GM21526 (cell line): Measurements from ENCODE around the gene CDK12.
A peak's percentile ranks its signal among the peaks of the same experiment; 100 is the strongest.
"Not testable (repeated sequence)": the region's sequence is repeated elsewhere in the genome, so short reads cannot be mapped to it uniquely, and the experiment has no call there.

ENCODE experiments used
- ATAC-seq: cut with Tn5 transposase; IDR thresholded peaks from one replicate; pipeline ENCODE4 v1.9.1; 2021; ENCODE audit warnings: moderate library complexity; ENCODE audit not compliant: unreplicated experiment, low FRiP score

CDK12 gene

GRCh38 chr17:39461113-39461925 lies at the start of gene CDK12:
Gene CDK12, plus strand, starts transcription at chr17:39461486. Its CDS starts 586 bp downstream, at chr17:39462072.
- peak; percentile 72 for ATAC-seq

- no peak for ATAC-seq
Measured at GRCh38 chr17:39416141-39416540, 45.1 kb upstream of the CDK12 start.

GRCh38 chr17:39429600-39429999 lies 31.7 kb upstream of the CDK12 start:
- no peak for ATAC-seq

- ATAC-seq, result not testable (repeated sequence)
Measured at GRCh38 chr17:39439868-39440267, 21.4 kb upstream of the CDK12 start.

DNA sequence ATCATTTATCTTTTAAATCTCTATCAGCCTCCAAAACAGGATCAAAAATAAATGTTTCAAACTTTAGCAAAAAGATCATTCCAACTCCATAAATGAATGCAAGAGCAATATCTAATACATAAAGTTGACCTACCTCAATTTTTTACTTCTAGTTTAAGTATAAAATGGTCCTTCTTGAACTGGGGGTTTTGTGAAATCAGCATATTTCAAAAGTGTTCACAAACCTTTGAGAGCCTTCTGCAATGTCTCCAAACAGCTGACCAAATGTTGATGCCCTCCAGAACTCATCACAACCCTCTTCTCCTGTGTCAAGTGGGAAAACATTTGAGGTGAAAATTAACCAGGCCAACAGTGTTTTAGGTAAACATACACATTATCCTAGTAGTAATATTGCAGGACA lies 18.0 kb upstream of the CDK12 start:
- ATAC-seq, result no peak

DNA sequence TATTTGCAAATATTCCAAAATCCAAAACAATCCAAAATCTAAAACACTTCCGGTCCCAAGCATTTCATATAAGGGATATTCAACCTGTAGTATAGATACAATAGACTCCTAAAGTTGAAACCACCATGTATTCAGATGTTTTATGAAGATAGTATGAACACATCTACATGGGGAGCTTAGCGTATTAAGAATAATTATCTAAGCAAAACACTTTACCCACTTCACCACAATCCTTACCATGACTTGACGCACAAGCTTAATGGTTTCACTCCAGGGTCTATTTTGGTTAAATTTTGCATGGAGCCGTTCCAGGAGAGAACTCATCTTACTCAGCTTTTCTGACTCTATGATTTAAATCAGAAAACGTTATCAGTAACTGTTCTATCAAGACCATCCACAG lies 13.7 kb upstream of the CDK12 start:
- no peak for ATAC-seq

- no peak for ATAC-seq
Measured at GRCh38 chr17:39450051-39450450, 11.2 kb upstream of the CDK12 start.

DNA sequence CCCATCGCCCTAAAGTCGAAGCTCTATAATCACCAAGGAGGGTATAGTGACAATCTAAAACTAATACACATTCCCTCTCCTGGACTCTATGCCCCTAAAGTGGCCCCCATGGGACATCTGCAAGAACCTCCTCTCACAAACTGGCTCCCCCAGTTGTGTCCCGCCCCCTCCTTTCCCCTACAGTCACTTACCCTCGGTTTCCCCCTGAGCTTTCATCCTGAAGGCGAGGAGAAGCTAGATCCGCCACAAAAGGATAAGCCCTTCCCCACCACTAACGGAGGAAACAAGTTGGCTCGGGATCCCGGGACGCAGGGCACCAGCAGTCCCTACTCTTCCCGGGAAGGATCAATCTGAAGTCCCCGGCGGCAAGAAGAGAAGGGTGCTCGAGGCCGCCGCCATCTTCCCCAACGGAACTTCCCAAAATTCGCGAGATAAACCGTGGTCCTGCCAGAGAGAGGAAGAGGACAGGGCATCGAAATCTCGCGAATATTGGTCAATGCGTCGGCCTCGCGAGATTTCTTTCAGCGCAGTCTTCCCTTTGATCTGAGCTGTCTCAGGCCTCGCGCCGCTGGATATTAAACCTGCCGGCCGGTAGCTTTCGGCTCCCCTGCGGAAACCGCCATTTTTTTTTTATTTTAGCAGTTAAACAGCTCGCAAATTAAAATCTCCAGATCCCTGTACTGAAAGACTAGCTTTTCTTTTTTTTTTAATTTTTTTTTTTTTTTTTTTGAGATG lies 10.3 kb upstream of the CDK12 start, which contains the start of gene MED1:
Gene MED1 (minus strand): TSS at position 417 of the 735 bp plus-strand sequence. CDS start 201 bp downstream, at position 216.
- ATAC-seq, result peak; percentile 72

GRCh38 chr17:39455919-39456318 lies 5.4 kb upstream of the CDK12 start:
- ATAC-seq, result no peak

GRCh38 chr17:39461926-39462569 lies 762 bp downstream of the CDK12 start:
- ATAC-seq, result no peak

DNA sequence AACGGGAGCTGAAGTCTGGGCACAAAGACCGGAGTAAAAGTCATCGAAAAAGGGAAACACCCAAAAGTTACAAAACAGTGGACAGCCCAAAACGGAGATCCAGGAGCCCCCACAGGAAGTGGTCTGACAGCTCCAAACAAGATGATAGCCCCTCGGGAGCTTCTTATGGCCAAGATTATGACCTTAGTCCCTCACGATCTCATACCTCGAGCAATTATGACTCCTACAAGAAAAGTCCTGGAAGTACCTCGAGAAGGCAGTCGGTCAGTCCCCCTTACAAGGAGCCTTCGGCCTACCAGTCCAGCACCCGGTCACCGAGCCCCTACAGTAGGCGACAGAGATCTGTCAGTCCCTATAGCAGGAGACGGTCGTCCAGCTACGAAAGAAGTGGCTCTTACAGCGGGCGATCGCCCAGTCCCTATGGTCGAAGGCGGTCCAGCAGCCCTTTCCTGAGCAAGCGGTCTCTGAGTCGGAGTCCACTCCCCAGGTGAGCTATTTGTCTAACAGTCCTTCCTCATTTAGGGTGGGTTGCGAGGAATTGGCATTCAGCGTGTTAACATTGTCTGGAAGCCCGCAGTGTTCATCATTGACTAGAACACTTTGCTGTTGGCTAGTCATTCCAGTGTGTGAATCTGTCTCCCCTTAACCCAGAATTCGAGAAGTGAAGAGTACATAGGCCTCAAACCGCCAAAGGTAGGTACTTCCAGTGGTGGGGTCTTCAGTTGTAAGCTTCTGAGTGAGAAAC lies 1.5 kb downstream of the CDK12 start:
- no peak for ATAC-seq

DNA sequence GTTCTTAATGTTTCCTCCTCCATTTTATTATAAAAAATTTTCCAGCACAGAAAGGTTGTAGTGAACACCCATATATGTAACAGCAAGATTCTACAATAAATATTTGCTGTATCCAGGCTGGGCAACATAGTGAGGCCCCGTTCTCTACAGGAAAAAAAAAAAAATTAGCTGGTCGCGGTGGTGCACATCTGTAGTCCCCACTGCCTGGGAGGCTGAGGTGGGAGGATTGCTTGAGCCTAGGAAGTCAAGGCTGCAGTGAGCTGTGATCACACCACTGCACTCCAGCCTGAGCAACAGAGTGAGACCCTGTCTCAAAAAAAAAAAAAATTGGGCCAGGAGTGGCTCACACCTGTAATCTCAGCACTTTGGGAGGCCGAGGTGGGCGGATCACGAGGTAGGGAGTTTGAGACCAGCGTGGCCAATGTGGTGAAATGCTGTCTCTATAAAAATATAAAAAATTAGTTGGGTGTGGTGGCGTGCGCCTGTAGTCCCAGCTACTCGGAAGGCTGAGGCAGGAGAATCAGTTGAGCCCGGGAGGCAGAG lies 3.4 kb downstream of the CDK12 start:
- not testable (repeated sequence) for ATAC-seq

DNA sequence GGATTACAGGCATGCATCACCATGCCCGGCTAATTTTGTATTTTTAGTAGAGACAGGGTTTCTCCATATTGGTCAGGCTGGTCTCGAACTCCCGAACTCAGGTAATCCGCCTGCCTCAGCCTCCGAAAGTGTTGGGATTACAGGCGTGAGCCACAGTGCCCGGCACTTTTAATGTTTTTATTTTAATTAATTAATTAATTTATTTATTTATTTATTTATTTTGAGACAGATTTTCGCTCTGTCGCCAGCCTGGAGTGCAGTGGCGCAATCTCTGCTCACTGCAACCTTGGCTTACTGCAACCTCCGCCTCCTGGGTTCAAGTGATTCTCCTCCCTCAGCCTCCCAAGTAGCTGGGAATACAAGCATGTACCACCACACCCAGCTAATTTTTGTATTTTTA lies 7.3 kb downstream of the CDK12 start:
- ATAC-seq, result not testable (repeated sequence)

GRCh38 chr17:39473310-39473709 lies 12.0 kb downstream of the CDK12 start:
- no peak for ATAC-seq

GRCh38 chr17:39479631-39480030 lies 18.3 kb downstream of the CDK12 start:
- ATAC-seq, result not testable (repeated sequence)

GRCh38 chr17:39483506-39483905 lies 22.2 kb downstream of the CDK12 start:
- no peak for ATAC-seq

GRCh38 chr17:39484178-39484577 lies 22.9 kb downstream of the CDK12 start:
- peak; percentile 83 for ATAC-seq

- no peak for ATAC-seq
Measured at GRCh38 chr17:39485555-39485954, 24.3 kb downstream of the CDK12 start.

- no peak for ATAC-seq
Measured at GRCh38 chr17:39486242-39486641, 25.0 kb downstream of the CDK12 start.

GRCh38 chr17:39487490-39487889 lies 26.2 kb downstream of the CDK12 start:
- ATAC-seq, result not testable (repeated sequence)
